HepG2 (cell line): ENCODE data around the gene NPB. TPM values are rescaled to one million over a fixed set of nuclear protein-coding genes. Genes with fewer than 3 reads are reported as not detected.

Experiments used
- ARNTL ChIP-seq: sonication (generic); formaldehyde crosslinking; IDR thresholded peaks from 2 replicates; pipeline ENCODE4 v1.4.0; 2020; ENCODE audit warnings: mild to moderate bottlenecking, missing genetic modification reagents
- DR1 ChIP-seq: sonication (generic); formaldehyde crosslinking; IDR thresholded peaks from 2 replicates; pipeline ENCODE4 v1.8.0; 2021; ENCODE audit warnings: mild to moderate bottlenecking, missing genetic modification reagents, inconsistent platforms
- EZH2 ChIP-seq: conservative IDR thresholded peaks from 2 replicates; pipeline ENCODE4 v1.6.1; 2012; ENCODE audit warnings: mild to moderate bottlenecking, low read depth, low read length, moderate library complexity
- GRHL1 ChIP-seq: sonication (generic); formaldehyde crosslinking; conservative IDR thresholded peaks from 2 replicates; pipeline ENCODE4 v1.8.0; 2022; ENCODE audit warnings: missing genetic modification reagents
- KLF13 ChIP-seq: sonication (generic); formaldehyde crosslinking; IDR thresholded peaks from 2 replicates; pipeline ENCODE4 v1.4.0; 2020; ENCODE audit warnings: mild to moderate bottlenecking, missing genetic modification reagents
- KMT2B ChIP-seq: IDR thresholded peaks from 2 replicates; pipeline ENCODE4 v1.6.1; 2016; ENCODE audit warnings: missing genetic modification reagents, missing compliant biosample characterization
- MYNN ChIP-seq: sonication (generic); formaldehyde crosslinking; IDR thresholded peaks from 2 replicates; pipeline ENCODE4 v1.4.0; 2020; ENCODE audit warnings: mild to moderate bottlenecking, low read depth, missing genetic modification reagents
- NFE2L1 ChIP-seq: sonication (generic); formaldehyde crosslinking; IDR thresholded peaks from 2 replicates; pipeline ENCODE4 v1.4.0; 2020; ENCODE audit warnings: missing genetic modification reagents, mild to moderate bottlenecking, borderline replicate concordance
- PAWR ChIP-seq: sonication (generic); formaldehyde crosslinking; IDR thresholded peaks from 2 replicates; pipeline ENCODE4 v1.4.0; 2020; ENCODE audit warnings: missing genetic modification reagents, mild to moderate bottlenecking, borderline replicate concordance
- SAP130 ChIP-seq: IDR thresholded peaks from 2 replicates; pipeline ENCODE4 v1.6.1; 2016; ENCODE audit warnings: low read depth
- SIN3A ChIP-seq: IDR thresholded peaks from 2 replicates; pipeline ENCODE4 v1.6.1; 2011; ENCODE audit warnings: low read depth, mild to moderate bottlenecking, control low read depth, low read length, borderline replicate concordance
- SNRNP70 ChIP-seq: fragments of 200-400 bp; formaldehyde crosslinking; IDR thresholded peaks from 2 replicates; pipeline ENCODE4 v1.6.1; 2017; ENCODE audit warnings: mild to moderate bottlenecking, low read depth, low read length, moderate library complexity
- ZGPAT ChIP-seq: IDR thresholded peaks from 2 replicates; pipeline ENCODE4 v1.6.1; 2016; ENCODE audit warnings: mild to moderate bottlenecking
- ZNF264 ChIP-seq: sonication (generic); formaldehyde crosslinking; IDR thresholded peaks from 2 replicates; pipeline ENCODE4 v1.4.0; 2020; ENCODE audit warnings: missing genetic modification reagents
- ZNF609 ChIP-seq: sonication (generic); formaldehyde crosslinking; IDR thresholded peaks from 2 replicates; pipeline ENCODE4 v1.4.0; 2020; ENCODE audit warnings: mild to moderate bottlenecking, missing genetic modification reagents, borderline replicate concordance
- polyA plus RNA-seq, 8 experiments: library from polyadenylated mRNA; depleted of rRNA in 3 of 8; stranded (reverse) in 7 of 8; unstranded in 1 of 8; fragments of >200 nt; fragmentation: Illumina TruSeq in 4 of 8; extraction: Trizol in 4 of 8; gene quantifications; 2 replicates each; pipeline versions ENCODE4 v1.2.1 to v1.2.3, GENCODE V29; 2011 to 2016; ENCODE audit warnings: low read depth in 4 of 8, missing spikeins in 1 of 8, mixed read lengths in 1 of 8; ENCODE audit not compliant: insufficient read depth in 1 of 8
- total RNA-seq, 5 experiments: library from RNA; depleted of rRNA; stranded (reverse); fragments of >200 nt; fragmentation: Illumina TruSeq; extraction: Trizol; gene quantifications; 2 replicates each; pipeline ENCODE4 v1.2.3, GENCODE V29; 2016; ENCODE audit warnings: low read depth in 1 of 5
- TF ChIP-seq, protein P1 (sequence below): sonication (generic); formaldehyde crosslinking; IDR thresholded peaks from 2 replicates; pipeline ENCODE4 v1.5.0; 2020; ENCODE audit warnings: mild to moderate bottlenecking, low read depth, missing genetic modification reagents, borderline replicate concordance

NPB gene
- total and polyA plus RNA-seq, 2 of the 13 experiments (the other 11 are each of a cell fraction or from before 2014, with no cell fraction given), result 0.11 to 0.93 TPM

GRCh38 chr17:81870131-81870980 is 31.7 kb upstream of the NPB start (continued):
- TF ChIP-seq ZGPAT (CRISPR knock-in tag) (0 out of 2 replicates have a peak, but pooled peaks have one; percentile 39), NFE2L1 (no peak), MYNN (CRISPR knock-in tag) (no peak; the same call in 1 of the 2 replicates), SNRNP70 (no peak), ARNTL (CRISPR knock-in tag) (peak; percentile 57; the same call in 1 of the 2 replicates), KLF13 (CRISPR knock-in tag) (no peak), EZH2 (no peak), SAP130 (peak; percentile 46; the same call in 1 of the 2 replicates), DR1 (CRISPR knock-in tag) (no peak), ZNF264 (CRISPR knock-in tag) (peak; percentile 37; the same call in 1 of the 2 replicates), ZNF609 (CRISPR knock-in tag) (peak; percentile 51; the same call in 1 of the 2 replicates), SIN3A (0 out of 2 replicates have a peak, but pooled peaks have one; percentile 43), KMT2B (no peak), PAWR (CRISPR knock-in tag) (no peak), GRHL1 (CRISPR knock-in tag) (no peak)
- TF ChIP-seq, protein P1, sequence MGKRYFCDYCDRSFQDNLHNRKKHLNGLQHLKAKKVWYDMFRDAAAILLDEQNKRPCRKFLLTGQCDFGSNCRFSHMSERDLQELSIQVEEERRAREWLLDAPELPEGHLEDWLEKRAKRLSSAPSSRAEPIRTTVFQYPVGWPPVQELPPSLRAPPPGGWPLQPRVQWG (CRISPR knock-in tag), result no peak
